WERI-Rb-1 (cell line): ENCODE data around the gene AJM1.

Experiments
- DNase-seq: peaks from one replicate; pipeline ENCODE4 v3.0.0-alpha.2; 2020
- H3K27ac ChIP-seq: fragments of 250-450 bp; sonication (Bioruptor Pico); 2 replicates; pipeline ENCODE4 v1.5.1; 2020; ENCODE audit warnings: mild to moderate bottlenecking, moderate library complexity
- H3K27me3 ChIP-seq: fragments of 250-450 bp; sonication (Bioruptor Pico); 2 replicates; pipeline ENCODE4 v1.5.1; 2021; ENCODE audit warnings: mild to moderate bottlenecking, low read depth, moderate library complexity; ENCODE audit not compliant: insufficient read depth, severe bottlenecking
- H3K36me3 ChIP-seq: fragments of 250-450 bp; sonication (Bioruptor Pico); 2 replicates; pipeline ENCODE4 v1.5.1; 2020; ENCODE audit warnings: mild to moderate bottlenecking, moderate library complexity
- H3K4me3 ChIP-seq: 2 replicates; pipeline ENCODE4 v1.5.1; 2011; ENCODE audit warnings: low read depth, mild to moderate bottlenecking, control low read depth, low read length
- H3K9me3 ChIP-seq: fragments of 250-450 bp; sonication (Bioruptor Pico); 2 replicates; pipeline ENCODE4 v1.5.1; 2021; ENCODE audit warnings: mild to moderate bottlenecking, moderate library complexity; ENCODE audit not compliant: severe bottlenecking
- CTCF ChIP-seq: IDR thresholded peaks from 2 replicates; pipeline ENCODE4 v1.5.1; 2011; ENCODE audit warnings: low read depth, mild to moderate bottlenecking, control low read depth, inconsistent platforms, low read length

The AJM1 gene

GRCh38 chr9:136854113-136854841, 12.0 kb downstream of the AJM1 start:
- Histone ChIP-seq H3K36me3 (peaks cover 67% of the 10 kb centered on the region), H3K27me3 (no peaks in the 10 kb centered on the region), H3K9me3 (no peaks in the 10 kb centered on the region), H3K4me3 (no peak overlapping the region), H3K27ac (no peak overlapping the region; the same call in 1 of the 2 replicates)
- no peak for TF ChIP-seq CTCF
- no peak for DNase-seq

DNA sequence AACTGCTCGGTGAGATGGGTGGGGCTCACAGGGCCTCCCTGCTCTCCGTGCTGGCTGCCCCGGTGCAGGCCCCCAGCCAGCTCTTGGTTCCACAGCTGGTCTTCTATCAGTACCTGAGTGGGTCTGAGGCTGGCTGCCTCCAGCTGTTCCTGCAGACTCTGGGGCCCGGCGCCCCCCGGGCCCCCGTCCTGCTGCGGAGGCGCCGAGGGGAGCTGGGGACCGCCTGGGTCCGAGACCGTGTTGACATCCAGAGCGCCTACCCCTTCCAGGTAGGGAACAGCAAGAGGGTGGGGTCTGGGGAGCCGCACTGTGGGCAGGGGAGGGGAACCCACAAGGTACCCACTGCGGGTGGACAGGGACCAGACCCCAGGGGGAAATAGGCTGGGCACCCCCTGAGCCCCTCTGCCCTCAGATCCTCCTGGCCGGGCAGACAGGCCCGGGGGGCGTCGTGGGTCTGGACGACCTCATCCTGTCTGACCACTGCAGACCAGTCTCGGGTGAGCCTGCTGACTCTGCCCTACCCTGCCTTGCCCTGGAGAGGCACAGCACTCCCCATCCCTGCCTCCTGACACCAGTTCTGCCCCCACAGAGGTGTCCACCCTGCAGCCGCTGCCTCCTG, 12.7 kb downstream of the AJM1 start:
- Histone ChIP-seq H3K36me3 (peaks cover 71% of the 10 kb centered on the region), H3K27me3 (no peaks in the 10 kb centered on the region), H3K4me3 (no peak overlapping the region), H3K9me3 (no peaks in the 10 kb centered on the region), H3K27ac (no peak overlapping the region; the same call in 1 of the 2 replicates)
- no peak for DNase-seq
- no peak for TF ChIP-seq CTCF

DNA sequence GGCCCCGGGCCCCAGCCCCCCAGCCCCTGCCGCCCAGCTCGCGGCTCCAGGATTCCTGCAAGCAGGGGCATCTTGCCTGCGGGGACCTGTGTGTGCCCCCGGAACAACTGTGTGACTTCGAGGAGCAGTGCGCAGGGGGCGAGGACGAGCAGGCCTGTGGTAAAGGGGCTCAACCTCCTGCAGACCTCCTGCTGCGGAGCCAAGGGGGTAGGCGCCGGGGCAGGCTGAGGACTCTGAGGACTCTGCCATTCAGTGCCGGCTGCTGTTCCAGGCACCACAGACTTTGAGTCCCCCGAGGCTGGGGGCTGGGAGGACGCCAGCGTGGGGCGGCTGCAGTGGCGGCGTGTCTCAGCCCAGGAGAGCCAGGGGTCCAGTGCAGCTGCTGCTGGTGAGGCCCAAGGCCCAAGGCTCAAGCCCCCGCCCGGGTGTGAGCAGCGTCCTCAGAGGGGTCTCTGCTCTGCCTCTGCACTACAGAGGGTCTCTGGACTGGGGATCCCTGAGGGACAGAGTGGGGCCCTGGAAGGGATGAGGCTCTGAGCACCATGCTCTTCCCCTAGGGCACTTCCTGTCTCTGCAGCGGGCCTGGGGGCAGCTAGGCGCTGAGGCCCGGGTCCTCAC, 13.3 kb downstream of the AJM1 start:
- no peak for DNase-seq
- Histone ChIP-seq H3K9me3 (no peaks in the 10 kb centered on the region), H3K36me3 (peaks cover 71% of the 10 kb centered on the region), H3K27ac (no peak overlapping the region), H3K4me3 (no peak overlapping the region), H3K27me3 (no peaks in the 10 kb centered on the region)
- no peak for TF ChIP-seq CTCF

- no peak for TF ChIP-seq CTCF
- H3K9me3 ChIP-seq = no peaks in the 10 kb centered on the region
- no peak overlapping the region for H3K27ac ChIP-seq
- no peak for DNase-seq
- H3K27me3 ChIP-seq = no peaks in the 10 kb centered on the region
- H3K36me3 ChIP-seq = peaks cover 71% of the 10 kb centered on the region
- no peak overlapping the region for H3K4me3 ChIP-seq
These were observed 13.8 kb downstream of the AJM1 start for GRCh38 chr9:136856079-136856476.

DNA sequence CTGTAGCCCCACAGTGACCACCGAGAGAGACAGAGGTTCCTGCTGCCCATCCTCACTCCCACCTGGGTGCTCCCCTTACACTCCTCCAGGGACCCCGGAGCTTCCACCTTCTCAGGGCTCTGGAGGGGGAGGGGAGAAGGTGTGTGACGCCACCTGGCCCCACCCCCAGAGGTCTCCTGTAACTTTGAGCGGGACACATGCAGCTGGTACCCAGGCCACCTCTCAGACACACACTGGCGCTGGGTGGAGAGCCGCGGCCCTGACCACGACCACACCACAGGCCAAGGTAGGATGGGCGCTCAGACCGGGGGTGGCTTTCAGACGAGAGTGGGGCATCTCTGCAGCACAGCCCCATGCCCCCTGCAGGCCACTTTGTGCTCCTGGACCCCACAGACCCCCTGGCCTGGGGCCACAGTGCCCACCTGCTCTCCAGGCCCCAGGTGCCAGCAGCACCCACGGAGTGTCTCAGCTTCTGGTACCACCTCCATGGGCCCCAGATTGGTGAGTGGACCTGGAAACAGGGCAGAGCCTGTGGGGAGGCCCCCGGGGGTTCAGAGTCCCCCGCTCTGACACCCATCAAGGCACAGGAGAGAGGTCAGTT, 14.4 kb downstream of the AJM1 start:
- TF ChIP-seq CTCF = 0 out of 2 replicates have a peak, but pooled peaks have one; percentile 16
- DNase-seq = no peak

More for the DNA sequence above, 14.4 kb downstream of the AJM1 start:
- H3K4me3 ChIP-seq = no peak overlapping the region
- no peak overlapping the region for H3K27ac ChIP-seq
- H3K27me3 ChIP-seq = no peaks in the 10 kb centered on the region
- H3K9me3 ChIP-seq = no peaks in the 10 kb centered on the region
- H3K36me3 ChIP-seq = peaks cover 71% of the 10 kb centered on the region
